ENCODE data around the gene IFNL4.
"Not testable (repeated sequence)": the region's sequence is repeated elsewhere in the genome, so short reads cannot be mapped to it uniquely, and the experiment has no call there.

The IFNL4 gene

GRCh38 chr19:39230096-39230764, 18.4 kb downstream of the IFNL4 start:
- no peak overlapping the region for H3K4me3 ChIP-seq
- no peak for DNase-seq (ENCODE audit: low spot score)
- no peak for TF ChIP-seq CTCF (IDR thresholded peaks at IDR 0.05)

DNA sequence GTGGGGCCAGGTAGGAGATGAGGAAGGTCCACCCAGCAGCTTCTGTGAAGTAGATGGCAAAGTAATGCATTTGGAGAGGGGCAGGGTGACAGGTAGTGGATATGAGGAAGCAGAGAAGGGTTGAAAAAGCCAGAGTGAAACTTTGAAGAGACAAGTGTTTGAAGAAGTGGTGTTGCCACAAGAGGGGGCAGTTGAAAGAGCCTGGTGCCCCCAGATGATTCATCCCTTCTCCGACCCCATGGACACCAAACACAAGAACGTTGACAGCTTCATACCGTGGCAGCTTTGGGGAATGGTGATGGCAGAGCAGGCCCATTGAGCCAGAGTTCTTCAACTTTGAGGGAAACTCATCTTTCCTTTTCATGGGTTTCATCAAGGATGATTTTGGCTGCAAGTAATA, 23.7 kb downstream of the IFNL4 start:
- H3K27ac ChIP-seq, result no peak overlapping the region
- TF ChIP-seq CTCF (IDR thresholded peaks at IDR 0.05), result no peak
- no peak for DNase-seq (ENCODE audit: low spot score)
- H3K4me3 ChIP-seq, result no peak overlapping the region

More at GRCh38 chr19:39230096-39230764, 18.4 kb downstream of the IFNL4 start:
- H3K27ac ChIP-seq, result no peak overlapping the region

DNA sequence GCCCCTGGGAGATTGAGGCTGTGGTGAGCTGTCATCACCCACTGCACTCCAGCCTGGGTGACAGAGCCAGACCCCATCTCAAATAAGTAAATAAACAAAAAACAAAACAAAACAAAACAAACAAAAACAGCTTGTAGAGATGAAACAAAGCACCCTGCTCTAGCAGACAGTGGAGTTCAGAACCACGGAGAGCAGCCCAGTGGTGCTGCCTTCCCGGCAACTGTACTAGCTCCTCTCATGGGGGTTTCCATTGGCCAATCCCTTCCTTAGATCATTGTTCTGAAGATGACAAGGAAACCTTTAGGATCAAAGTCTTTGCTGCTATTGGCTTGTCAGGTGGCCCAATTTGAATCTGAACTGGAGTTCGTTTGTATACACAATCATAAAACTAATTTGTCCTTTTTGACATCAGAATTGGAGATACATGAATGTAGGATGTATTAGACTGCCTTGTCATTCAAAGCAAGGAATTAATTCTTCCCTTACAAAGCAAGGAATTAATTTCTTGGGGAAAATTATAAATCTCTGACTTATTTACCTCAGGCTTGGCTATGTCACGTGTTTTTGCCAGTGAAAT, 24.9 kb downstream of the IFNL4 start:
- TF ChIP-seq CTCF (IDR thresholded peaks at IDR 0.05), result no peak
- no peak overlapping the region for H3K27ac ChIP-seq
- no peak overlapping the region for H3K4me3 ChIP-seq
- DNase-seq (ENCODE audit: low spot score), result no peak

GRCh38 chr19:39219108-39219507, 29.5 kb downstream of the IFNL4 start:
- not testable (repeated sequence) for H3K4me3 ChIP-seq; H3K27ac ChIP-seq; DNase-seq (ENCODE audit: low spot score)

GRCh38 chr19:39218230-39219007, 30.2 kb downstream of the IFNL4 start:
- Histone ChIP-seq H3K4me3 (no peak overlapping the region), H3K27ac (peak overlapping the region in 1 of 2 donors; percentile 19)
- TF ChIP-seq CTCF (IDR thresholded peaks at IDR 0.05), result no peak
- DNase-seq (ENCODE audit: low spot score), result no peak

GRCh38 chr19:39217094-39217493, 31.6 kb downstream of the IFNL4 start:
- no peak overlapping the region for H3K27ac ChIP-seq
- no peak for TF ChIP-seq CTCF (IDR thresholded peaks at IDR 0.05)
- H3K4me3 ChIP-seq, result no peak overlapping the region
- no peak for DNase-seq (ENCODE audit: low spot score)

DNA sequence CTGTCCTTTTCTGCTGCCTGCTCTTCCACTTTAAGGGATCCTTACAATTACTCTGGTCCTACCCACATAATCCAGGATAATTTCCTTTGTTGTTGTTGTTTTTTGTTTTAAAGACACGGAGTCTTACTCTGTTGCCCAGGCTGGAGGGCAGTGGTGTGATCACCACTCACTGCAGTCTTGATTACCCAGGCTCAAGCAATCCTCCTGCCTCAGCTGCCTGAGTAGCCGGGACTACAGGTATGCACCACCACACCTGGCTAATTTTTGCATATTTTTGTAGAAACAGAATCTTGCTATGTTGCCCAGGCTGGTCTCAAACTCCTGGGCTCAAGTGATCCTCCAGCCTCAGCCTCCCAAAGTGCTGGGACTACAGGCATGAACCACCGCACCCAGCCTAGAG, 33.3 kb downstream of the IFNL4 start:
- not testable (repeated sequence) for H3K27ac ChIP-seq; DNase-seq (ENCODE audit: low spot score); H3K4me3 ChIP-seq

- Histone ChIP-seq H3K27ac (no peak overlapping the region), H3K4me3 (no peak overlapping the region)
- TF ChIP-seq CTCF (IDR thresholded peaks at IDR 0.05), result no peak
- no peak for DNase-seq (ENCODE audit: low spot score)
Observed at GRCh38 chr19:39212375-39212742, 36.3 kb downstream of the IFNL4 start.

Data from coronary artery (tissue), 2 donors.